NCI-H187 treated with DMSO at 0.1 percent for 48 hours (cell line): ENCODE measurements around the gene KIR2DL3.
"Not testable (repeated sequence)": the region's sequence is repeated elsewhere in the genome, so short reads cannot be mapped to it uniquely, and the experiment has no call there.

Experiments
- DNase-seq: peaks from one replicate; lab custom pipeline; 2025; lab: John Stamatoyannopoulos, UW

The KIR2DL3 gene

DNA sequence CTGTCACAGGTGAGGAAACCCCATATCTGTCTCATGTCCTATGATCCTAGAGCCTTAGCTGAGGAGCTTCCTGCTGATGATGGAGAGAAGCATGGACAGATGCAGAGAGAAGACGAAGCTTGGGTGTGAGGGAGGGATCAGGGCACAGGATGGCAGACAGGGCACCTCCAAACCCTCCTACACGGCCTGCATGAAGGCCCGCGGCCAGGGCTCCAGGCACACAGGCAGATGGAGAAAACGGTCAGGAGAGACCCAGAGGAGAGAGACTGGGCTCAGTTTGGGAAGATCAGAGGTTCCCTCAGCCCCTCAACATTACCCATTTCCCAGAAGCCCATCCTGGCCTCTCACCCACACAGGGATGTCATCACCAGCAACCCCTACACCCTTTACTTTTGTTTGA, 5.8 kb downstream of the KIR2DL3 start:
- not testable (repeated sequence) for DNase-seq

GRCh38 chr19:54747614-54748322, 9.5 kb downstream of the KIR2DL3 start:
- DNase-seq, result not testable (repeated sequence)

DNA sequence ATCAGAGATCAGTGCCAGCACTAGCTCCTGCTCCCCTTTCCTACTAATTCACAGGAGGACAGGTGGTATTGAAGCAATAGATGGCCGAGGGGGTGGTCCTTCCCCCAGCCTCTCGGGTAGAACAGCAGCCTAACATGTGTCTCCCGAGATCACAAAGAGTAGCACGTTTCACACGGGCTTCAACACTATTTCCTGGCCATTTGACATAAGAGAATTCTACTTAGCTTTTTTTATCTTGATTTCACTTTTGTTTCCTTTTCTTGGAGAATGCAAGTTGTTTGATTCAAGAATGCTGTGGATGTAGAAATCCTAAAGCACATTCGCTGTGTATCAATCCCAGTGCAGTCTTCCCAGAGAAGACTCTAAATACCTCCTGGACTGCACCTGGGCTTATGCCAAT, 12.0 kb downstream of the KIR2DL3 start:
- not testable (repeated sequence) for DNase-seq

- DNase-seq, result not testable (repeated sequence)
Measured at GRCh38 chr19:54756204-54757110, 18.1 kb downstream of the KIR2DL3 start.

- not testable (repeated sequence) for DNase-seq
Measured at GRCh38 chr19:54758577-54758976, 20.3 kb downstream of the KIR2DL3 start.

DNA sequence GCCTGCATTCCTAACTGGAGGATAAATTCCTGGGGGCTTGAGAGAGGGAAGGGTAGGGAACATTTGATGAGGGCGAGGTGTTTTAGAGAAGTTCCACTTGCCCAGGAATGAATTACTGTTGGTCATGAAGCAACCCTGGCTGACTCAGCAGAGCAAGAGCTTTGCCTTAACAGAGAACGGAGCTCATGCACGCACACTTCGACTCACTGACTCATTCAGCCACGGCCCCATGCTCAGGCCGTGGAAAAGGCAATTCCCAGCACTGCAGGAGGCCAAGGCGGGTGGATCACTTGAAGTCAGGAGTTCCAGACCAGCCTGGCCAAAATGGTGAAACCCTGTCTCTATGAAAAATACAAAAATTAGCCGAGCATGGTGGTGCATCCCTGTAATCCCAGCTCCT, 25.9 kb downstream of the KIR2DL3 start:
- DNase-seq, result not testable (repeated sequence)

GRCh38 chr19:54766464-54766863, 28.2 kb downstream of the KIR2DL3 start:
- not testable (repeated sequence) for DNase-seq

GRCh38 chr19:54769646-54770045, 31.3 kb downstream of the KIR2DL3 start, which contains the start of gene KIR2DL1:
Gene KIR2DL1, plus strand, starts transcription at chr19:54769793. Its CDS starts 58 bp downstream, at chr19:54769851.
- not testable (repeated sequence) for DNase-seq

GRCh38 chr19:54770511-54770910, 32.2 kb downstream of the KIR2DL3 start:
- not testable (repeated sequence) for DNase-seq

DNA sequence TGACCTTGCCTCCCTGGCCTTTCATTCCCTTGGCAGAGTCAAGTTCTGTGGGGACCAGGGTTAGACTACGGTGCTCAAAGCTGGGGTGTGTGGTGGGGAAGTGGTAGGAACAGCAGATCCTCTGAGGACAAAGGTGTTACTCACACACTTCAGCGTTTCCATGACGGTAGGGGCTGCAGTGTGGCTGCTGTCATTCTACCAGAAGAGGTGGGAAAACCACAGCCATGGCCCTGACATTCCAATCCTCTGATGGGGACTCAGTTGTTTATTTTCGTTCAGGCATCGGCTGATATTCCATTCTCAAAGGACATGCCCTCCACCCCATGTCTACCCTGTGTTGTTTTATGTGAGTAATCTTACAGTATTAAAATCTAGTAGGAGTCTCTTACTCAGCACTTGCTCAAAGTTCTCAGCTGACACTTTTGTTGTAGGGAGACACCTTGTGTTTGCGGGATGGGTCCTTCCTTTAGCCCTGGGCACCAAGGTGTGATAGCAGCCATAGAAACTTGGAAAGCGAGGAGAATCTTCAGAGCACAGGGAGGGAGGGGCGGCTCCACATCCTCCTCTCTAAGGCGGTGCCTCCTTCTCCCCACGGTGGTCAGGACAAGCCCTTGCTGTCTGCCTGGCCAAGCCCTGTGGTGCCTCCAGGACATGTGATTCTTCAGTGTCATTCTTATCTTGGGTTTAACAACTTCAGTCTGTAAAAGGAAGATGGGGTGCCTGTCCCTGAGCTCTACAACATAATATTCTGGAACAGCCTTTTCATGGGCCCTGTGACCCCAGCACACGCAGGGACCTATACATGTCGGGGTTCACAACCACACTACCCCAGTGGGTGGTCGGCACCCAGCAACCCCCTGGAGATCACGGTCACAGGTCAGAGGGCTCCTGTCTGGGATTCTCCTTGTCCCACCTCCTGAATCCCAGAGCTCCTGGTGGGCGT, 33.0 kb downstream of the KIR2DL3 start:
- DNase-seq, result not testable (repeated sequence)

DNA sequence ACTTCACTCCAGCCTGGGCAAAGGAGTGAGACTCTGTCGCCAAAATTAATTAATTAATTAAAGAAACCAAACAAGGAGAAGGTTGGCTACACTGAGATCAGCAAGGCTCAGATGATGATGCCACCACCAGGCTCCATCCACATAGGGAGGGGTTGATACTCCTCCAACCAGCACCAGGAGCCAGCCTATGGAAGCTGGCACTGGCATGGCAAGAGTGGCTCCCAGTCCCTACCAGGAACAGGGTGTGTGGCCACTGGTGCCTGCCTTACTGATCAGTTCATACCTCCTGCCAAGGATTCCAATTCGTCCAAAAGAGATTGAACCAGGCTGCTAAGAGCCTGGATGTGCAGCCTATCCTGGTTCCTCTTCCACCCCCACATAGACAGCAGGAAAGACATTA, 34.4 kb downstream of the KIR2DL3 start:
- not testable (repeated sequence) for DNase-seq

DNA sequence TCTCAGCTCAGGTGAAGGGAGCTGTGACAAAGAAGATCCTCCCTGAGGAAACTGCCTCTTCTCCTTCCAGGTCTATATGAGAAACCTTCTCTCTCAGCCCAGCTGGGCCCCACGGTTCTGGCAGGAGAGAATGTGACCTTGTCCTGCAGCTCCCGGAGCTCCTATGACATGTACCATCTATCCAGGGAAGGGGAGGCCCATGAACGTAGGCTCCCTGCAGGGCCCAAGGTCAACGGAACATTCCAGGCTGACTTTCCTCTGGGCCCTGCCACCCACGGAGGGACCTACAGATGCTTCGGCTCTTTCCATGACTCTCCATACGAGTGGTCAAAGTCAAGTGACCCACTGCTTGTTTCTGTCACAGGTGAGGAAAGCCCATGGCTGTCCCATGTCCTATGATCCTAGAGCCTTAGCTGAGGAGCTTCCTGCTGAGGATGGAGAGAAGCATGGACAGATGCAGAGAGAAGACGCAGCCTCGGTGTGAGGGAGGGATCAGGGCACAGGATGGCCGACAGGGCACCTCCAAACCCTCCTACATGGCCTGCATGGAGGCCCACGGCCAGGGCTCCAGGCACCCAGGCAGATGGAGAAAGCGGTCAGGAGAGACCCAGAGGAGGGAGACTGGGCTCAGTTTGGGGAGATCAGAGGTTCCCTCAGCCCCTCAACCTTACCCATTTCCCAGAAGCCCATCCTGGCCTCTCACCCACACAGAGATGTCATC, 36.9 kb downstream of the KIR2DL3 start:
- not testable (repeated sequence) for DNase-seq

DNA sequence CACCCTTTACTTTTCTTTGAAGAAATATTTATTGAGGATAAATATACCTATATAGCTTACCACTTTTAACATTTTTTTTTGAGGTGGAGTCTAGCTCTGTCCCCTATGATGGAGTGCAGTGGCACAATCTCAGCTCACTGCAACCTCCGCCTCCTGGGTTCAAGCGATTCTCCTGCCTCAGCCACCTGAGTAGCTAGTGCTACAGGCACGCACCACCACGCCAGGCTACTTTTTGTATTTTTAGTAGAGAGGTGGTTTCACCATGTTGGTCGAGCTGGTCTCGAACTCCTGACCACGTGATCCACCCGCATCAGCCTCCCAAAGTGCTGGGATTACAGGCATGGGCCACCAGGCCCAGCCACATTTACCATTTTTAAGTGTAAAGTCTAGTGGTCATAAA, 37.5 kb downstream of the KIR2DL3 start:
- DNase-seq, result not testable (repeated sequence)

GRCh38 chr19:54777851-54778250, 39.5 kb downstream of the KIR2DL3 start:
- not testable (repeated sequence) for DNase-seq

GRCh38 chr19:54778896-54779295, 40.6 kb downstream of the KIR2DL3 start:
- not testable (repeated sequence) for DNase-seq

DNA sequence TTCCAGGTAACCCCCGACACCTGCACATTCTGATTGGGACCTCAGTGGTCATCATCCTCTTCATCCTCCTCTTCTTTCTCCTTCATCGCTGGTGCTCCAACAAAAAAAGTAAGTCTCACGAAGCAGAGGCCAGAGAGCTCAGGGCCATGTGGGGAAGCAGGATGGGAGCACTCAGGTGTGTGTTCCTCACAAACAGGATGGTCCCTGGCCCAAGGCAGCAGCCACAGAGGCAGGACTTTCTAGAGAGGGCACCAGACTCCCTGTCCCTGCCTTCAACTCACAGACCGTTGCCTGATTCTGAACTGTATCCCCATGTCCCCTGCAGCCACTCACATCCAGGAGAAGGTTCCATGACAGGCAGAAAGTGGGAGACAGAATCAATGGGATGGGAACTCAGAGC, 44.6 kb downstream of the KIR2DL3 start:
- DNase-seq, result not testable (repeated sequence)

- not testable (repeated sequence) for DNase-seq
Measured at GRCh38 chr19:54786091-54786723, 47.9 kb downstream of the KIR2DL3 start.

GRCh38 chr19:54788154-54788553, 49.8 kb downstream of the KIR2DL3 start:
- DNase-seq, result not testable (repeated sequence)

- DNase-seq, result no peak
Measured at GRCh38 chr19:54790711-54791110, 52.4 kb downstream of the KIR2DL3 start.

- no peak for DNase-seq
Measured at GRCh38 chr19:54791476-54791875, 53.2 kb downstream of the KIR2DL3 start.
